HG03103 (cell line): ENCODE results near the gene HACE1.
"Not testable (repeated sequence)": the region's sequence is repeated elsewhere in the genome, so short reads cannot be mapped to it uniquely, and the experiment has no call there.

ENCODE experiments used
- ATAC-seq: cut with Tn5 transposase; IDR thresholded peaks from one replicate; pipeline ENCODE4 v1.9.1; 2021; ENCODE audit warnings: low read depth; ENCODE audit not compliant: unreplicated experiment

HACE1 gene, protein sequence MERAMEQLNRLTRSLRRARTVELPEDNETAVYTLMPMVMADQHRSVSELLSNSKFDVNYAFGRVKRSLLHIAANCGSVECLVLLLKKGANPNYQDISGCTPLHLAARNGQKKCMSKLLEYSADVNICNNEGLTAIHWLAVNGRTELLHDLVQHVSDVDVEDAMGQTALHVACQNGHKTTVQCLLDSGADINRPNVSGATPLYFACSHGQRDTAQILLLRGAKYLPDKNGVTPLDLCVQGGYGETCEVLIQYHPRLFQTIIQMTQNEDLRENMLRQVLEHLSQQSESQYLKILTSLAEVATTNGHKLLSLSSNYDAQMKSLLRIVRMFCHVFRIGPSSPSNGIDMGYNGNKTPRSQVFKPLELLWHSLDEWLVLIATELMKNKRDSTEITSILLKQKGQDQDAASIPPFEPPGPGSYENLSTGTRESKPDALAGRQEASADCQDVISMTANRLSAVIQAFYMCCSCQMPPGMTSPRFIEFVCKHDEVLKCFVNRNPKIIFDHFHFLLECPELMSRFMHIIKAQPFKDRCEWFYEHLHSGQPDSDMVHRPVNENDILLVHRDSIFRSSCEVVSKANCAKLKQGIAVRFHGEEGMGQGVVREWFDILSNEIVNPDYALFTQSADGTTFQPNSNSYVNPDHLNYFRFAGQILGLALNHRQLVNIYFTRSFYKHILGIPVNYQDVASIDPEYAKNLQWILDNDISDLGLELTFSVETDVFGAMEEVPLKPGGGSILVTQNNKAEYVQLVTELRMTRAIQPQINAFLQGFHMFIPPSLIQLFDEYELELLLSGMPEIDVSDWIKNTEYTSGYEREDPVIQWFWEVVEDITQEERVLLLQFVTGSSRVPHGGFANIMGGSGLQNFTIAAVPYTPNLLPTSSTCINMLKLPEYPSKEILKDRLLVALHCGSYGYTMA

DNA sequence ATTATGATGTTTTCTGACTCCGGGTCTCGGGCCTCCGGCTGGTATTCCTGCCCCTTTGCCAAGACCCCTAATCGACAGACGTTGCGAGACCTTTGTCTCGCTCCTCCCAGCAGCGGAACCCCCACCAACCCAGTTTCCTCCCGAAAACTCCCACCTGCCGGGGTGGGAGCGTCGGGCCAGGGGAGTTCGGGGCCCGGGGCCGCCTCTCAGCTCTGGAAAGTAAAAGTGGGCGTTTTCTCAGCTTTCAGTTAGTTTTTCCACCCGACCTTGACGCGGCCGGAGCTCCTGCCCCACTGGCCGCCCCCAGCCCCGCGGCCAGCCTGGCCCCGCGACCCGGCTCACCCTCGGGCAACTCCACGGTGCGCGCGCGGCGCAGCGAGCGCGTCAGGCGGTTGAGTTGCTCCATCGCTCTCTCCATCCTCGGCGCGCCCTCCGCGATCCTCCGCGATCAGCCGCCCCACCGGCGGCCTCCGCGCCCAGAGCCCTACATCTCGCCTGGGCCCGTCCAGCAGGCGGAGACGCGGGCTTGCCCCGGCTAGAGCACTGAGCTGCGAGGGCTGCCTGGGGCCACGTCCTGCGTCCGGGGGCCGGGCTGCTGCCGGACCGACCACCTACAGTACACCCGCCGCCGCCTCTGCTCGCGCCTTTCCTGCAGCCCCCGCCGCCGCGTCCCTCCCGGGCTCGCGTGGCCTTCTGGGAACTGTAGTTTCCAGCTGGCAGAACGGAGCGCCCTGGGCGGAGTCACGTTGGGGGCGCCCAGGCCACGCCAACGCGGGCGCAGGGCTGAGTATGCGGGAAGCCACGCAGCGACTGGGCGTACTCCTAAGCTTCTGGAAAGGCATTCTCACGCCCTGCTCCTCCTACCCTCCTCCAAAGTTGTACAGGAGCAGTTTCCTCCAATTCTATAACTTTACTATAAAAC lies at the start of gene HACE1:
TSS of gene HACE1 (minus strand) at position 695 of the 922 bp plus-strand sequence. CDS start at position 418, 277 bp downstream.
- ATAC-seq = peak; percentile 98

DNA sequence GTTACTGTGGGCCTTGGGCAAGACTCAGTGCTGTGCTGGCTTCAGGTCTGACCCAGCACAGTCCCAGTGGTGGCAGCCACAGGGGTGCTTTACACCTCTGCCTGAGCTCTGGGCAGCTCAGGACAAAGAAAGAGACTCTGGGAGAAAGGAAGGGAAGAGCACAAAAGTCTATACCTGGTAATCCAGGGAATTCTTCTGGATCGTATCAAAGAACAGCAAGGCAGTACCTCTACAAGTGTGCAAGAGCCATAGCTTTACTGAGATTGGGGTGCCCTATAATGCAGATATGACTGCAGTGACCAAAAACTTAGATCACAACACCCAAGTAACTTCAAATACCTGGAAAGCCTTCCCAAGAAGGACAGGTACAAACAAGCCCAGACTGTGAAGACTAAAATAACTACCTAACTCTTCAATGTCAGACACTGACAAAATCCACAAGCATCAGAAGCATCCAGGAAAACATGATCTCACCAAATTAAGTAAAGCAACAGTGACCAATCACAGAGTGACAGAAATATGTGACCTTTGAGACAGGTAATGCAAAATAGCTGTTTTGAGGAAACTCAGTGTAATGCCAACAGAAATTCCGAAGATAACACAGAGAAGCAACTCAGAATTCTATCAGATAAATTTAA lies 49.3 kb upstream of the HACE1 start:
- ATAC-seq = no peak

DNA sequence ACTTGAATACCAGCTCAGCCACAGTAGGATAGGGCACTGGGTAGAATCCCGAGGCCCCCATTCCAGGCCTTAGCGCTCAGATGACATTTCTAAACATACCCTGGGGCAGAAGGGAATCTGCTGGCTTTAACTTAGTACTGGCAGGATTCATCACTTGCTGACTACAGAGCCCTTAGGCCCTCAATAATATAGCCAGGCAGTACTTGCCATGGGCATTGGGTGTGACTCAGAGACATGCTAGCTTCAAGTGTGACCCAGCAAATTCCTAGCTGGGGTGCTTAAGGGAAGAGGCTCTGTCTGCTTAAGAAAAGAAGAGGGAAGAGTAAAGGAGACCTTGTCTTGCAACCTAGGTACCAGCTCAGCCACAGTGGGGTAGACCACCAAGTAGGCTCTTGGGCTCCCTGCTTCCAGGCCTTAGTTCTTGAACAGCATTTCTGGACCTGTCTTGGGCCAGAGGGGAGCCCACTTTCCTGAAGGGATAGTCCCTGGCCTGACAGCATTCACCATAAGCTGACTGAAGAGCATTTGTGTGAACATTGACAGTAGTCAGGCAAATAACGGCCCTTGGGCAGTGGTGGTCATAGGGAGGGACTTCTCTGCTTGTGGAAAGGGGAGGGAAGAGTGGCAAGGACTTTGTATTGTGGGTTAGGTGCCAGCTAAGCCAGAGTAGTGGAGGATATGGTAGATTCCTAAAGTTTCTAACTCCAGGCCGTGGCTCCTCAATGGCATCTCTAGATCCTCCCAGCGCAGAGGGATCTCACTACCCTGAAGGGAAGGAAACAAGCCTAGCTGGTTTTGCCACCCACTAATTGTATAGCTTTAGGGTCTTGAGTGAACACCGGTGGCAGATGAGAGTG lies 48.5 kb upstream of the HACE1 start:
- ATAC-seq = no peak

DNA sequence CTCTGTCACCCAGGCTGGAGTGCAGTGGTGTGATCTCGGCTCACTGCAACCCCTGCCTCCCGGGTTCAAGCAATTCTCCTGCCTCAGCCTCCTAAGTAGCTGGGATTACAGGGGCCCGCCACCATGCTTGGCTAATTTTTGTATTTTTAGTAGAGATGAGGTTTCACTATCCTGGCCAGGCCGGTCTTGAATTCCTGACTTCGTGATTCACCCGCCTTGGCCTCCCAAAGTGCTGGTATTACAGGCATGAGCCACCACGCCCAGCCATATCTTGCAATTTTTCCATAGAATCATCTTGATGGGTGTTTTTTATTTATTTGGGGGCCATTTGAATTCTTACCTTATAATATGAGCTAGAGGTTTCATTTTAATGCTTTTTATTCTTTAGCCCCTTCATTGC lies 39.2 kb upstream of the HACE1 start:
- ATAC-seq = not testable (repeated sequence)

DNA sequence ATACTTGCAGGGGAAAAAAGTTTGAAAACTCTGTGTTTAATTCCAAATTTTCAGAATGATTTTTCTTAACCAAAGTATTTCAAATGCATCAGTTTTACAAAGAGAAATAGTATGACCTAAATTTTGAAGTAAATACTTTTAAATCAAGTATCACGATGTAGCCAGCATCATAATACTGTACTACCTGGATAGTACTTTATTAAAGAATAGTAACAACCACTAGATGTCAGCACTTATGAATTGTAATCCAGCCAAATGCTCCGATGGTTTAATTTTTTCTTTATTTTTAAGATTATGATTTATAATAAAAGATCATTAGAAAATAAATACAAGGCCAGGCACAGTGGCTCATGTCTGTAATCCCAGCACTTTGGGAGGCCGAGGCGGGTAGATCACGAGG lies 37.2 kb upstream of the HACE1 start:
- ATAC-seq = no peak

DNA sequence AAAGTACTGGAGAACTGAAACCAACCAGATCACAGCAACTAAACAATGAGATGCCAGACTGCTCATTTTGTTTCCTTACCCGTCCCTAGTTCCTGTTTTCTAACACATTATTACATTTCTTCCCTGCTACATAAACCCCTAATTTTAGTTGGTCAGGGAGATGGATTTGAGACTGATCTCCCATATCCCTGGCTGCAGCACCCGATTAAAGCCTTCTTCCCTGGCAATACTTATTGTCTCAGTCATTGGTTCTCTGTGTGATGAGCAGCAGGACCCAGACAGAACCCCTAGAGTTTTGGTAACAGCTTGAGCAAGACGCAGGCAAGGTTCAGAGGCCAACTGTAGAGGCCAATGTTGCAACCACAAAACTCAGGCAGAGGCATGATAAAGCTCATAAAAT lies 28.3 kb upstream of the HACE1 start:
- ATAC-seq = no peak

DNA sequence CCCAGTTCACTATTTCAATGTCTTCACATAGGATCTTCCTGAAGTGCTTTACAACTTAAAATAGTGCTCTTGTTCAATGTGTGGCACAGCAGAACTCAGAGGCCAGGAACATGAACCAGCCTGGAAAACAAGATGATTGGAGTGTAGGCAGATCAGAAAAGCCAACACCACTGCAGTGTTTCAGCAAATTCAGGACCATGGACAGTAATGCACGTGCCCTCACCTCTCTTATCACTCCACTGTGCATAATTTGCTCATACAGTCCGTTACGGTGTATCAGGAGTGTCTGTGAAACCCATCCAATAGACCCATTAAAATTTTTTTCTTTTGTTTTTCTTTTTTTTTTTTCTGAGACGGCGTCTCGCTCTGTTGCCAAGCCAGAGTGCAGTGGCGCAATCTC lies 27.6 kb upstream of the HACE1 start:
- ATAC-seq = no peak

DNA sequence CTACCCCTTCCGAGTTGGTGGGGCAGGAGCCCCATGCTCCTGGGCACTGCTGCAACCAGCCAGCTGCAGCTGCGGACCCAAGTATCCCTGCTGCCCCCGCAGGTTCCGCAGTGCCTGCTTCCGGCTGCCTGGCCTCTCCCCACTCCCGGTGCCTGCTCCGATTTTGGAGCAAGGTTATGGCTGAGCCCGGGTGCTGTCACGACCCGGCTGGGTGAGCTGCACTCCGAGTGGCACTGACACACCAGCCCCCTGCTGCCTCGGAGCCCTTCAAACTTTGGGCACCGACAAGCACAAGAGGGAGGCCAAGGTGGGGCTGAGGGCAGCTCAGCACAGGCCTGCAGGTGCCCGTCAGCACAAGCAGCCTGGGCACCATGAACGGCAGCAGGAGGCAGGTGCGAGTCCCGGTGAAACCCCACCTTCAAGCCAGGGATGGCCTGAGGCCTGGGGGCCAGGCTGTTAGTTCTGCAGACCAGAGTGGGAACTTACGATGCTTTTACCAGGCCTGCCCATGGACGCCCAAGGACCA lies 25.9 kb upstream of the HACE1 start:
- no peak for ATAC-seq

DNA sequence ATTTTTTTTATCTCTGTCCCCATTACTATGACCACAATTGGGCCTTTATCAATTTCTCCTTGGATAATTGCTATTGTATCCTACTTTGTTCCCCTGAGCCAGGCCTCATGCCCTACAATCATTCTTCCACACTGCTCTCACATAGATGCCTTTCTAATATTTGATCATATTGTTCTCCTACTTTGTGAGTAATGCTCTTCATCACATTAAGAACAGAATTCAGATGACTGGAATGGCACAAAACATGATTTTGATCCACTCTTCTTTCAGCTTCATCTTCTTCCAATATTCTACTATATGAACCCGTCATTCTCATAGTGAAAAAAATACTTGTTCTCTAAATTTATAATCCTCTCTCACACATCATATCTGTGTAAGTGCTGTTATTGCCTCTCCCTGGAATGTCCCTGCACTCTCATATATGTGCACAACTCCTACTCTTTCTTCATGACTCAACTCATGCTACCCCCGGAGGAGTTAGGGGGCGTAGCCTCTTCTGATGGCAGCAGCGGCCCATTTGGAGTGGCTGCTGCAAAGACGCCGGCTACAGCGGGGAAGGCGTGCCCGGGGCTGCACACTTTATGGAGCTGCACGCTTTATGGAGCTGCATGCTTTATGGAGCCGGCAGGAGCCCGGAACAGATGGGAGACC lies 25.3 kb upstream of the HACE1 start:
- ATAC-seq = no peak

DNA sequence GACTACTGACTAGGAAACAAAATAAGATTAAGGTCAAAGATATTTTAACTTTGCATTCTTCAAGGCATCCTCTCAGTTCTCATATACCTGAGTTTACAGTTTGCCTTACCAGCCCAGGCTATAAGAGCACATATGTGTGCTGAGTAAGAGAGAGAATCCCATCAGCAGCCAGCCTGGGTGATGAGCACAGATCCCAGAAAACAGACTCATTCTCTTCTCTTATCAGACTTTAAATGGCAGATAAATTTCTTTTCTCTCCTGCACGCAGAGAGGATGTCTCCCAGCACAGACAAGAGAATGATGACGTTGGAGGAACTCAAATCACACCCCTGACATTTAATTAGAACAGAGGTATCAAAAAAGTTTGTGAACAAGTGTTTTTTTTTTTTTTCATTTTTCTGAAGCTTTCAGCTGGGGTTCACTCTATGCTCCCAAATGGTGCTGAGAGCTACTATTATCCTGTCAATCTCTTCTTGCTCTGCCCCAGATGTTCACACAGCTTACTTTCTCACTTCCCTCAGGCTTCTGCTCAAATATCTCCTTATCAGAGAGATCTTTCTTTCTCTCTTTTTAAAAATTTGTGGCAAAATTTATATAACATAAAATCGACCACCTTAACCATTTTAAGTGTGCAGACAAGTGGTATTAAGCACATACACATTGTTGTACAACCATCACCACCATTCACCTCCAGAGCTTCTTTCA lies 22.4 kb upstream of the HACE1 start:
- ATAC-seq = no peak

DNA sequence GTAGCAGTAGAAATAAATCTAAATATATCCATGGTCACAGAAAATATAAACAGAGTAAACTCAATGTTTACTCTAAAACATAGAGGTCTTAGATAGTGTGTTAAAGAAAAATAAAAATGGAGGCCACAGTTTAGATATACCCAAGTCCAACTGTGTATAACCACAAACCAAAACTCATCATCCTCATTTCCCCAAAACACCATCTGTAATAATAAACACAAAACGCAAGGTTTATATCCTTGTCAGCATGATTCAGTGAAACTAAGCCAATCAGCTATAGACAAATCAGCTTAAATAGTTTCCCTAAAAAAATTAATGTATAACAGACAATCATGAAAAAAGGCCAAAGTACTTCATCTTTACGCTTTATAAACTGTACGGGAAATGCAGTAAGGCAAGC lies 2.7 kb upstream of the HACE1 start:
- ATAC-seq = no peak

DNA sequence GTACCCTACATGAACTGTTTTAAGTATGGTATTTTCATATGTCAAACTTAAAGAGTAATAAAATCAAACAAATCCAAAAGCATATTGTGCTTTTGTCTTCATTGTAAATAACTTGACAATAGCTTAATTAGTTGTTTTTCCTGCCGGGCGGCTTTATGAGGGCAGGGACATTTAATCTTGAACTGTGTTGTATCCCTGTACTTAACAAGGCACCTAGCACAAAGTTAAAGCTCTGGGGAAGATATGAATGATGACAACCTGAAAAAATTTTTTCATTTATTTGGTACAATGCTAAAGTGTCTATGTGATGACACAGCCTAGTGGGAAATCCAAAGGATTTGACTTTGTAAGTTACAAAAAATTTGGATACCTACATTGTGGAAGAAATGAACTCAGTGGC lies 502 bp upstream of the HACE1 start:
- ATAC-seq = no peak

DNA sequence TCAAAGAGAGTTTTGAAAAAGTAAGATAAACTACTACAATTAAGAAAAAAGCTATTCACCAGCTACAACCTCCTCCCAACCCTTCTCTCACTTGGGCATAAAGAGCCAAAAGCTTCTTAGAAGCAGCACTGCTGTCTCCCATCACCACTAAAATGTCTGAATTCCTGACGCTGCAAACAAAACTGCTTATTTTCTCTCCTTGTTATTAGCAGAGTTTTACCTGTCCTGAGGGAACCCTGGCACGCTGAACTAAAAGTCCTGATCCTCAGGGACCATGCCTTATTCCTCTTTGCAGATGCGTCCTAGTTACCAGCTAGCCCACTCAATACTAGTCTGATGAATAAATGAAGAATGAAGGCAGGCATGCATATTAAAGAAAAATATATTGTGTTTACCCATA lies 1.1 kb downstream of the HACE1 start:
- ATAC-seq = no peak

DNA sequence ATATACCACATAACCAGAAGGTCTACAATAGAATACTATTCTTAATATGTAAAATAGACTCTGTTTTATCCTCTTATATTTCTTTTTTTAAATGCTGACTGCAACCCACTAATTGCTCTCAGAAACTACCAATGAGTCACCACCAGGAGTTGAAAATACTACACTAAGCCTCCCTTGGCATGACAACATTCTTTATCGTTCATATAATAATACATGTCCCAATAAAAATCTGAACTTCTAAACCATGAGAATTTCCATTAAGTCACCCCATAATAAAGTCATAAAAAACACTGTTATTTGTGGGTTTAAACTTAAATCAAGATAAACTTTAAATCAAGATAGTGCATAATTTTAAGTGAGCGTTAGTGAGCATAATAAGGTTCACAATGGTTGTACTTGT lies 4.2 kb downstream of the HACE1 start:
- no peak for ATAC-seq

DNA sequence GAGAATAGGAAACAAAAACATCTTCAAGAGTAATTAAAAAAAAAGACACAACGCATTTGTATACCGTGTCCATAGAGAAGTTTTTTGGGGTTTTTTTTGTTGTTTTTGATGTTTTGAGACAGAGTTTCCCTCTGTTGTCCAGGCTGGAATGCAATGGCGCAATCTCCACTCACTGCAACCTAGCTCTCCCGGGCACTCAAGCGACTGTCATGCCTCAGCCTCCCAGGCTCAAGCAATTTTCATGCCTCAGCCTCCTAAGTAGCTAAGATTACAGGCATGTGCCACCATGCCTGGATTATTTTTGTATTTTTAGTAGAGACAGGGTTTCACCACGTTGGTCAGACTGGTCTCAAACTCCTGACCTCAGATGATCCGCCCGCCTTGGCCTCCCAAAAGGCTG lies 12.0 kb downstream of the HACE1 start:
- ATAC-seq = not testable (repeated sequence)

DNA sequence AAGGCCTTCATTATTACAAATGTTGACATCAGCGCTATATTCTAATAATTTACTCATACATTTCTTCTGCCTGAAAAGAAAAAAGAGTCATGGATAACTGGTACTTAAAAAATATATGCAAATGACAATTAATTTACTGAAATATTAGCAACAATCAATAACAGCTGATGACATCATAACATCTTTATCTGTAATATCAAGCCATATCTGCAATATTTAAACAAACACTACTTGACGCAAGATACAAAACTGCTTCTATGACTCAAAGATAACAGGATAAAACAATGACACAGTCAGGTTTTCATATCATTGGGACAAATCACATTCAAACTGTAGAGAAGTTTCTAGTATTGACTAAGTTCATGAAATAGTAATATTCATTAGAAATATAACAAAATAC lies 16.5 kb downstream of the HACE1 start:
- ATAC-seq = no peak

DNA sequence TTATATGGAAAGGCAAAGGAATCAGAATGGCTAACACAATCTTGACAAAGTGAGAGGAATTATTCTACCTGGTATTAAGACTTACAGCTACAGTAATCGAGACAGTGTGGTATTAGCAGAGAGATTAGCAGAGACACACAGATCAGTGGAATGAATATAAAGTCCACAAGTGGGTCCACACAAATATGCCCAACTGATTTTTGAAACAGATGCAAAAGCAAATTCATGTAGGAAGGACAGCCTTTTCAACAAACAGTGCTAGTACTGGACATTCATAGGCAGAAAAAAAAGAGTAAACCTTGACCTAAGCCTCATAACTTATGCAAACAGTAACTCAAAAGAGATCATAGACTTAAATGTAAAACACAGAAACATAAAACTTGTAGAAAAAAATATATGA lies 22.6 kb downstream of the HACE1 start:
- ATAC-seq = no peak

DNA sequence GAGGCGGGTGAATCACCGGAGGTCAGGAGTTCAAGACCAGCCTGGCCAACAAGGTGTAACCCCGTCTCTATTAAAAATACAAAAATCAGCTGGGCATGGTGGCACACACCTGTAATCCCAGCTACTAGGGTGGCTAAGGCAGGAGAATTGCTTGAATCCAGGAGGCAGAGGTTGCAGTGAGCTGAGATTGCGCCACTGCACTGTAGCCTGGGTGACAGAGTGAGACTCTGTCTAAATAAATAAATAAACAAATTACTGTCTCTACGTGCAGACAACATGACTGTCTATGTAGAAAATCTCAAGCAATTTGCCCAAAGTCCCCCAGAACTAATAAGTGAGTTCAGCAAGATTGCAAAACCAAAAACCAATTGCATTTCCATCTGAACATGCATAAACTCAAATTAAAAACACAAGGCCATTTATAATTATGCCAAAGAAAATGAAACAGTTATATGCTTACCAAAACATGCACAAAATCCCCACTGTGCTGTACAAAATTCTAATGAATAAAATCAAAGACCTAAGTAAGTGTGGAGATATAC lies 23.2 kb downstream of the HACE1 start:
- not testable (repeated sequence) for ATAC-seq
